Psoas muscle (tissue), 8 donors: Measurements from ENCODE around the gene ASB18. TPM values are rescaled to one million over a fixed set of nuclear protein-coding genes. Genes with fewer than 3 reads are reported as not detected.

ENCODE experiments used
- ATAC-seq, 4 donors: fragments of 200-7000 bp; cut with Tn5 transposase; one replicate each; pipeline ENCODE4 v1.9.1; 2020; ENCODE audit warnings: moderate library complexity in 3 of 4, mild to moderate bottlenecking in 2 of 4
- DNase-seq, 2 donors: peaks; one replicate each; pipeline ENCODE4 v3.0.0-alpha.2; 2020
- H3K27ac ChIP-seq: fragments of 200-600 bp; one replicate; pipeline ENCODE4 v1.8.0; 2022
- H3K27me3 ChIP-seq, 3 donors: fragments of 200-600 bp in 1 of 3; one replicate each; pipeline versions ENCODE4 v1.6.1 to v1.8.0; 2013 to 2022; ENCODE audit warnings: low read length in 2 of 3, mild to moderate bottlenecking in 2 of 3, moderate library complexity in 1 of 3; ENCODE audit not compliant: insufficient read depth in 3 of 3
- H3K36me3 ChIP-seq, 2 donors: fragments of 200-600 bp in 1 of 2; one replicate each; pipeline versions ENCODE4 v1.6.1 to v1.8.0; 2013 to 2022; ENCODE audit warnings: low read depth in 1 of 2, mild to moderate bottlenecking in 1 of 2, moderate library complexity in 1 of 2; ENCODE audit not compliant: insufficient read depth in 1 of 2
- H3K4me1 ChIP-seq: fragments of 200-600 bp; one replicate; pipeline ENCODE4 v1.8.0; 2022
- H3K4me3 ChIP-seq: fragments of 200-600 bp; one replicate; pipeline ENCODE4 v1.8.0; 2022; ENCODE audit warnings: mild to moderate bottlenecking
- H3K9me3 ChIP-seq: fragments of 200-600 bp; one replicate; pipeline ENCODE4 v1.8.0; 2022
- CTCF ChIP-seq: fragments of 200-600 bp; IDR thresholded peaks from one replicate; pipeline ENCODE4 v1.8.0; 2022; ENCODE audit warnings: antibody characterized with exemption
- WGBS, 3 donors: extraction: QIAGEN DNeasy Blood & Tissue Kit; methylation state at CpG; one replicate each; pipeline versions ENCODE4 v1.1.6 to v1.1.7; 2013; 5-methylcytosine and 5-hydroxymethylcytosine counted together
- intact Hi-C, 2 donors: fragments of 100-400 bp; cut with DNase I; formaldehyde crosslinking; loops; one replicate each; pipeline versions ENCODE4 v1.11.0 to v1.14.2; 2022
- polyA plus RNA-seq, 3 donors: library from polyadenylated mRNA; stranded (reverse); fragments of 200-250 nt; gene quantifications; one replicate each; pipeline ENCODE4 v1.2.3, GENCODE V29; 2013
- total RNA-seq, 4 donors: library from RNA; stranded (reverse); fragmentation: NEBNext Ultra II Directional in 2 of 4; extraction: Animal tissue kit (Norgen Biotek cat#: 25700) in 2 of 4; gene quantifications; one replicate each; pipeline versions ENCODE4 v1.2.1 to v1.2.4, GENCODE V29; 2021 to 2023
- donor health status: healthy with polysubstance abuse.
- donor health status: DM: no; HTN: no; CAD: no; lungs with moderate emphysema.
- donor health status: Bipolar disorder and iron deficiency.
- donor health status: healthy.
- donor health status: DM: yes; HTN: yes; CAD: no.
- donor health status: DM: no; HTN: no; CAD: no.
- donor health status: DM: no; HTN: no; CAD: no.
- donor health status: DM: yes; HTN: yes; CAD: no.

The ASB18 gene
- total and polyA plus RNA-seq, 7 donors = 0.04 to 9.3 (median 1.1) TPM

DNA sequence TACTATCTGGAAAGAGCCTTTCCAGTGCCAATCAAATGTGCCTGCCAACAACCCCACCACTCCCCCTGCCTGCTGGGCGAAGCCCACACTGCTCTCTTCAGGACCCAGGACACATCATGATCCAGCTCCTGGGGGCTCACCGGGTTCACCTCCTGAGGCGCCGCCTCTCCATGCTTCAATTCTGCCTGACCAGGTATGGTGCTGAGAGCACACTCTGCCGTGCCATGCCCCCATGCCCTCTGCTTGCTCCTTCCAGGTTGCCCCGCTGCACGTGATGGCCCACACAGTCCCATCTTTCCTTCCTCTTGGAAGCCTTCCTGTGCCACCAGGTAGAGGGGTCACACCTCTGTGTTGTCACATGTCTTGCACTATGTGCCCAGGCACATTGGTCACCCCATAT, 47.5 kb downstream of the ASB18 start:
- no peak overlapping the region for H3K4me3 ChIP-seq
- no peaks in the 10 kb centered on the region for H3K9me3 ChIP-seq
- ATAC-seq = no peak
- intact Hi-C loops = no loop called here
- H3K27ac ChIP-seq = no peak overlapping the region
- H3K27me3 ChIP-seq = no peaks in the 10 kb centered on the region
- DNase-seq = no peak
- H3K36me3 ChIP-seq = no peaks in the 10 kb centered on the region
- no peaks in the 10 kb centered on the region for H3K4me1 ChIP-seq
- WGBS, 3 donors = 88 to 97% (median 90%) methylated on average over 7 of the region's 7 CpGs
- TF ChIP-seq CTCF = no peak

GRCh38 chr2:236215761-236216333, 48.4 kb downstream of the ASB18 start:
- 95% methylated on average over 12 of the region's 12 CpGs for WGBS, 3 donors
- no peaks in the 10 kb centered on the region for H3K9me3 ChIP-seq
- H3K27ac ChIP-seq = no peak overlapping the region
- no peaks in the 10 kb centered on the region for H3K36me3 ChIP-seq
- H3K4me1 ChIP-seq = peaks cover under 1% of the 10 kb centered on the region
- H3K27me3 ChIP-seq = no peaks in the 10 kb centered on the region
- intact Hi-C loops = no loop called here
- ATAC-seq = no peak
- no peak for DNase-seq
- H3K4me3 ChIP-seq = no peak overlapping the region
- no peak for TF ChIP-seq CTCF

GRCh38 chr2:236215196-236215595, 49.0 kb downstream of the ASB18 start:
- intact Hi-C loops = no loop called here
- Histone ChIP-seq H3K4me3 (no peak overlapping the region), H3K36me3 (no peaks in the 10 kb centered on the region), H3K27me3 (peaks cover 0 to 2% (median 0%) of the 10 kb centered on the region in 3 donors), H3K27ac (no peak overlapping the region), H3K9me3 (no peaks in the 10 kb centered on the region), H3K4me1 (peaks cover 5% of the 10 kb centered on the region)
- DNase-seq = no peak
- 82 to 86% (median 84%) methylated on average over 6 of the region's 6 CpGs for WGBS, 3 donors
- peak in 1 of 4 donors; percentile 20 for ATAC-seq
- no peak for TF ChIP-seq CTCF

DNA sequence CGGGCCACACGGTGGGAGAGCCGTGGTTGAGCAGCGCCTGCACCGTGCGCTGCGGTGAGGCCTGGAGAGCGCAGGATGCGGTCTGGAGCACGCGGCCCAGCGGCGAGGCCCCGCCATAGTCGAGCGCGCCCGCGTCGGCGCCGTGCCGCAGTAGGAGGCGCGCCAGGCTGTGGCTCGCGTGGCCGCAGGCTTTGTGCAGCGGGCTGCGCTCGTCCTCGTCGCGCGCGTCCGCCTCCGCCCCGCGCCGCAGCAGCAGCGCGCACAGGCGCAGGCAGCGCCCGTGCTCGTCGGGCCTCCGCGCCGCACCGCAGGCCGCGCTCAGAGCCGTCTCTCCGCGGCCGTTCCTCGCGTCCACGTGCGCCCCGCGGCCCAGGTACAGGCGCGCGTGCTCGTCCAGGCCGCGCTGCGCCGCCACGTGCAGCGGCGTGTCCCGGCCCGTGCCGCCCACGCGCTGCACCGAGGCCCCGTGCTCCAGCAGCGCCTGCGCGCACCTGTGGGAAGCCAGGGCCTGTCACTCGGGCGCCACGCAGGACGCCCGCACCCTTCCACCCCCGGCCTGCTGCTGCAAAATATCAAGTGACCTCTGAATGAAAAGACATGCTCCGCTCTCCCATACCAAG, 49.7 kb downstream of the ASB18 start:
- Histone ChIP-seq H3K36me3 (no peaks in the 10 kb centered on the region), H3K9me3 (no peaks in the 10 kb centered on the region), H3K4me3 (no peak overlapping the region), H3K4me1 (peaks cover 5% of the 10 kb centered on the region), H3K27ac (no peak overlapping the region), H3K27me3 (peaks cover 0 to 2% (median 0%) of the 10 kb centered on the region in 3 donors)
- 54 to 61% (median 57%) methylated on average over 77 to 92 of the region's 92 CpGs for WGBS, 3 donors
- no peak for TF ChIP-seq CTCF
- DNase-seq = no peak
- ATAC-seq = no peak
- intact Hi-C loops = loop anchor here in 1 of 2 donors (1.0 kb wide), 1 partner anchor 24 kb away; no protein-coding TSS in a partner anchor
